Limb (tissue), 2 donors: ENCODE measurements around the gene DHCR24.
"Not testable (repeated sequence)": the region's sequence is repeated elsewhere in the genome, so short reads cannot be mapped to it uniquely, and the experiment has no call there.

Experiments
- DNase-seq, 2 donors: peaks; one replicate each; pipeline ENCODE4 v3.0.0-alpha.2; 2016; ENCODE audit errors: extremely low spot score in 2 of 2

Gene DHCR24, protein sequence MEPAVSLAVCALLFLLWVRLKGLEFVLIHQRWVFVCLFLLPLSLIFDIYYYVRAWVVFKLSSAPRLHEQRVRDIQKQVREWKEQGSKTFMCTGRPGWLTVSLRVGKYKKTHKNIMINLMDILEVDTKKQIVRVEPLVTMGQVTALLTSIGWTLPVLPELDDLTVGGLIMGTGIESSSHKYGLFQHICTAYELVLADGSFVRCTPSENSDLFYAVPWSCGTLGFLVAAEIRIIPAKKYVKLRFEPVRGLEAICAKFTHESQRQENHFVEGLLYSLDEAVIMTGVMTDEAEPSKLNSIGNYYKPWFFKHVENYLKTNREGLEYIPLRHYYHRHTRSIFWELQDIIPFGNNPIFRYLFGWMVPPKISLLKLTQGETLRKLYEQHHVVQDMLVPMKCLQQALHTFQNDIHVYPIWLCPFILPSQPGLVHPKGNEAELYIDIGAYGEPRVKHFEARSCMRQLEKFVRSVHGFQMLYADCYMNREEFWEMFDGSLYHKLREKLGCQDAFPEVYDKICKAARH

GRCh38 chr1:54886724-54887664 is at the start of gene DHCR24:
Gene DHCR24 (minus strand): TSS chr1:54887195. CDS start chr1:54887119, 76 bp downstream.
- peak; percentile 70 to 89 for DNase-seq

GRCh38 chr1:54936791-54937190 is 49.8 kb upstream of the DHCR24 start:
- no peak for DNase-seq

DNA sequence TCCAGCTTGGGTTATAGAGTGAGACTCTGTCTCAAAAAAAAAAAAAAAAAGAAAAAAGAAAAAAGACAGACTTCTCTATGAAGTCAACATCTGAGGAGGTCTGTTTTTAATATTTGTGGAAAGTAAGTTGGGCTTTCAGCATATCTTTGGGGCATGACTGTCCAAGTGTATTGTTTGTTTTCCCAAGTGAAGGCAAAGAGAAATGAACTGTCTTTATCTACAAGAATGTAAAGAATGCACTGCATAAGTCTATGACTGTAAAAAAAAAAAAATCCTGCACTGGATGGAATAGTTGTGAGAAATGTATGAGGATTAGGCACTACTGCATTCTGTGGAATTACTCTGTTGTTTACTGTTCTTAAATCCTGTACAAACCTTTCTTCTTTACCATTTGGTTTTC is 47.9 kb upstream of the DHCR24 start:
- peak in 1 of 2 donors; percentile 34 for DNase-seq

- not testable (repeated sequence) for DNase-seq
These were observed 47.1 kb upstream of the DHCR24 start for GRCh38 chr1:54934081-54934480.

GRCh38 chr1:54931275-54931840 is 44.4 kb upstream of the DHCR24 start:
- DNase-seq = no peak

GRCh38 chr1:54929700-54930099 is 42.7 kb upstream of the DHCR24 start:
- no peak for DNase-seq

DNA sequence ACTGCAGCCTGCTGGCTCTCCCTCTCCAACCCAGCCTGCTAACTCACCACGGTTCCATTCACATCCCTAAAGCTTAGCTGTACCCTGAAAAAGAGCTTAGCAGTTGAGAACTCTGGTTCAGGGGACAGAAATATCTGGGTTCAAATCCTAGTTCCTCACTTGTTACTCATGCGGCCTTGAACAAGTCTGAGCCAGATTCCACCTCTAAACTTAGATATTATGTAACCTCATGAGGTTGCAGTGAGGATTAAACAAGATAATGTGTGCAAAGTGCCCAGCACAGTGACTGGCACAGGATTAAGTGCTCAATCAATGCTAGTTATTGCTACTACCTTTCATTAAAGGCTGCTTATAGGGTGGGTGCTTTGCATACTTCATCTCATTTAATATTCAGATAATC is 41.3 kb upstream of the DHCR24 start:
- DNase-seq = no peak

- peak in 1 of 2 donors; percentile 70 for DNase-seq
These were observed 40.7 kb upstream of the DHCR24 start for GRCh38 chr1:54927472-54928240.

GRCh38 chr1:54926970-54927369 is 40.0 kb upstream of the DHCR24 start:
- no peak for DNase-seq

DNA sequence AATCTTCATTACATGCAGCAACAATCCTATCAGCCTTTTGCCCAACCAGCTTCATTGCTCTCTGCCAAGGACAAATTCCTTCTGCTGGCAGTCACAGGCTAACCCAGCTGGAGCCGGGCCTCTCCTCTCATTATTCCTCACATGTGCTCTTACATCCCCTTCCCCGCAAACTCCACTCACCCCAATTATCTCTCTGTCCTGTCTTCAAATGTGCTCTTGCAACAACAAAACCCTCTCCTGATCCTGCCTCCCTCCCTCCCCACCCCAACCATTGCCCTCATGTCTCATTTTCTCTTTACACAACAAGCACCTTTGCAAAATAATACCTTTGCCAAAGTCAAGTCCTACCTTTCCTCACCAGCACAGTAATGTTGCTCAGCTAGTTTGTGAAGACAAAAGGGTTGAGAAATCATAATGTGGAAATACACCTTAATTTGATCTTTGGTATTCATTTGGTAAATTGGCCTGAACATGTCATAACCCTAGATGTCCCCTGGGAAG is 36.0 kb upstream of the DHCR24 start:
- no peak for DNase-seq

- no peak for DNase-seq
These were observed 35.2 kb upstream of the DHCR24 start for GRCh38 chr1:54922040-54922761.

GRCh38 chr1:54919367-54920359 is 32.7 kb upstream of the DHCR24 start:
- no peak for DNase-seq

GRCh38 chr1:54911076-54911475 is 24.1 kb upstream of the DHCR24 start:
- DNase-seq = not testable (repeated sequence)

DNA sequence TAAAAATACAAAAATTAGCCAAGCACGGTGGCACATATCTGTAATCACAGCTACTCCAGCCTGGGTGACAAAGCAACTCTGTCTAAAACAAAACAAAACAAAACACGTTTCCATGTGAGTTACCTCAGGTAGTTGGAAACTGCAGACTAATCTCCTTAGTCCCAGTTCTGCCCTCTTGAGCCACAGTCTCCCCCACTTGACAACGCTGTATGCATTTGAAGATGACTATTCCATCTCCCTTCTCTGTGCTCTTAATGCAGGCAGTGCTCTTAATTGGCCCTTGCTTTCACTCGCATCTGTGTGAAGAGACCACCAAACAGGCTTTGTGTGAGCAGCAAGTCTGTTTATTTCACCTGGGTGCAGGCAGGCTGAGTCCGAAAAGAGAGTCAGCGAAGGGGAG is 19.6 kb upstream of the DHCR24 start:
- DNase-seq = no peak

- no peak for DNase-seq
These were observed 17.6 kb upstream of the DHCR24 start for GRCh38 chr1:54904476-54905048.

DNA sequence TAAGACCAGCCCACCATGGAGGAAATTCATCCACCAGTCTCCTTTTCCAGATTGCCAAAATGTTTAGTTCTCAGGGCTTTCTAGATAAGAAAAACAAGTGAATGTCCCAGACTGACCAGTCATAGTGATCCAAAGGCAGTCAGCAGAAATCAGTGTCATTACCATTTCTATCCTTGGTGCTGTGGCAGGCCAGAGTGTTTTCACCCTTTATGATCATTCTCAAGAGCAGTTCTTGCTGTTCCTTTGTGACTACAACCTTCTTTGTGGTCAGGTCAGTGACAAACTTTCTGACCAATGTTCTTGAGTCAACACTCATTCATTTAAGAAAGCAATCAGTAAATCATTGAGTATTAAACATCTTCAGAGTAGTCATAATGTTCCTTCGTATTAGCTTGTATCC is 7.3 kb upstream of the DHCR24 start:
- no peak for DNase-seq

- no peak for DNase-seq
These were observed 5.6 kb upstream of the DHCR24 start for GRCh38 chr1:54892586-54892985.

DNA sequence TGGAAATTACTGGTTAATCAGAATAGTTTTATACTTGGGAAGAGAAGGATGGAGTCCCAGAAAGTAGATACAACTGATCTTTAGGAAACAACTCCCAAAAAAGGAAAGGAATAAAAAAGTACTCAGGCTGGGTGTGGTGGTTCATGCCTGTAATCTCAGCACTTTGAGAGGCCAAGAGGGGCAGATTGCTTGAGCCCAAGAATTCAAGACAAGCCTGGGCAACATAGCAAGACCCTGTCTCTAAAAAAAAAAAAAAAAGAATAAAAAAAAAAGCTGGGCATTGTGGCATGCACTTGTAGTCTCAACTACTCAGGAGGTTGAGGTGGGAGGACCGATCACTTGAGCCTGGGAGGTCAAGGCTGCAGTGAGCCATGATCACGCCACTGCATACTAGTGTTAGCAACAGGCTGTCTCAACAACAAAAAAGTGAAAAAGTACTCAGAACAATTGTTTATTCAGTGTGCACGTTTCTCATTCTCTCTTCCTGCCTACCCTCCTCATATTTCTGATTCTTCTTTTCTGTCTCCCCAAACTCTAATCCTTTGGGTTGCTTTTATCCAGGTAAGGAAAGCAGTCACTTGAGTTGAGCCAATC is 2.2 kb upstream of the DHCR24 start:
- no peak for DNase-seq
